Esophagus (tissue), 2 donors: ENCODE measurements around the gene UBN2. TPM values are rescaled to one million over a fixed set of nuclear protein-coding genes. Genes with fewer than 3 reads are reported as not detected.

ENCODE experiments used
- H3K27ac ChIP-seq, 2 donors: one replicate each; pipeline ENCODE4 v1.5.1; 2013; ENCODE audit warnings: low read depth in 2 of 2, mild to moderate bottlenecking in 2 of 2, inconsistent platforms in 1 of 2, low read length in 1 of 2, moderate library complexity in 1 of 2
- H3K27me3 ChIP-seq, 2 donors: one replicate each; pipeline ENCODE4 v1.6.1; 2013; ENCODE audit warnings: low read length in 2 of 2, control low read depth in 1 of 2, mild to moderate bottlenecking in 1 of 2; ENCODE audit not compliant: insufficient read depth in 2 of 2, control insufficient read depth in 1 of 2
- H3K36me3 ChIP-seq, 2 donors: one replicate each; pipeline ENCODE4 v1.6.1; 2013; ENCODE audit warnings: low read length in 1 of 2; ENCODE audit not compliant: control insufficient read depth in 2 of 2, insufficient read depth in 2 of 2
- H3K4me1 ChIP-seq, 2 donors: one replicate each; pipeline ENCODE4 v1.6.1; 2013; ENCODE audit warnings: low read length in 1 of 2; ENCODE audit not compliant: control insufficient read depth in 2 of 2, insufficient read depth in 2 of 2
- H3K4me3 ChIP-seq, 2 donors: one replicate each; pipeline ENCODE4 v1.5.1; 2013; ENCODE audit warnings: low read length in 2 of 2, mild to moderate bottlenecking in 2 of 2, low read depth in 1 of 2, moderate library complexity in 1 of 2
- H3K9me3 ChIP-seq, 2 donors: one replicate each; pipeline ENCODE4 v1.6.1; 2013; ENCODE audit warnings: mild to moderate bottlenecking in 2 of 2, low read depth in 1 of 2, low read length in 1 of 2, moderate library complexity in 1 of 2; ENCODE audit not compliant: control insufficient read depth in 2 of 2, insufficient read depth in 1 of 2
- WGBS, 2 donors: extraction: QIAGEN DNeasy Blood & Tissue Kit; methylation state at CpG; one replicate each; pipeline ENCODE4 v1.1.7; 2013; 5-methylcytosine and 5-hydroxymethylcytosine counted together
- polyA plus RNA-seq, 2 donors: library from polyadenylated mRNA; stranded (reverse); fragments of 200-250 nt; gene quantifications; one replicate each; pipeline ENCODE4 v1.2.3, GENCODE V29; 2013
- donor health status: healthy with polysubstance abuse.
- donor health status: Bipolar disorder and iron deficiency.

Gene UBN2
- polyA plus RNA-seq, 2 donors = 1.4 to 3.0 TPM

- H3K4me1 ChIP-seq = no peaks in the 10 kb centered on the region
- no peak overlapping the region for H3K27ac ChIP-seq
- no peaks in the 10 kb centered on the region for H3K36me3 ChIP-seq
- H3K27me3 ChIP-seq = no peaks in the 10 kb centered on the region
- 99 to 100% methylated on average over 1 of the region's 1 CpG for WGBS, 2 donors
- no peaks in the 10 kb centered on the region for H3K9me3 ChIP-seq
- no peak overlapping the region for H3K4me3 ChIP-seq
Measured at GRCh38 chr7:139355320-139355719, 124.3 kb downstream of the UBN2 start.

Other genes starting within 250 kb of the UBN2 start
- under 1 TPM; 0.16 to 0.20 TPM for gene KIAA1549, start 249.8 kb upstream of the UBN2 start, polyA plus RNA-seq
- gene ZC3HAV1L, start 195.2 kb upstream of the UBN2 start, polyA plus RNA-seq = 1 to 10 TPM in 1 of 2 donors, under 1 TPM in 1; 0.92 to 1.1 TPM
- 1 to 10 TPM; 7.6 TPM for gene ZC3HAV1, start 121.5 kb upstream of the UBN2 start, polyA plus RNA-seq
- gene FMC1, start 110.1 kb downstream of the UBN2 start, polyA plus RNA-seq = 10 to 100 TPM; 13.2 to 22.7 TPM
- gene LUC7L2, start 128.7 kb downstream of the UBN2 start, polyA plus RNA-seq = 10 to 100 TPM; 31.8 to 35.8 TPM